D721Med (cell line): ENCODE data around the gene EIF6.

ENCODE experiments used
- DNase-seq: peaks from one replicate; pipeline ENCODE4 v3.0.0; 2011; ENCODE audit warnings: low spot score; ENCODE audit not compliant: insufficient read length
- FAIRE-seq: peaks from 2 replicates; lab custom pipeline; 2011; peaks lifted over from hg19 to GRCh38; lab: Jason Lieb, UNC
- TF ChIP-seq, protein P1 (sequence below): IDR thresholded peaks from 2 replicates; pipeline ENCODE4 v1.5.1; 2012; ENCODE audit warnings: mild to moderate bottlenecking, control low read depth; ENCODE audit not compliant: insufficient read depth; ENCODE audit errors: missing control alignments

The EIF6 gene

DNA sequence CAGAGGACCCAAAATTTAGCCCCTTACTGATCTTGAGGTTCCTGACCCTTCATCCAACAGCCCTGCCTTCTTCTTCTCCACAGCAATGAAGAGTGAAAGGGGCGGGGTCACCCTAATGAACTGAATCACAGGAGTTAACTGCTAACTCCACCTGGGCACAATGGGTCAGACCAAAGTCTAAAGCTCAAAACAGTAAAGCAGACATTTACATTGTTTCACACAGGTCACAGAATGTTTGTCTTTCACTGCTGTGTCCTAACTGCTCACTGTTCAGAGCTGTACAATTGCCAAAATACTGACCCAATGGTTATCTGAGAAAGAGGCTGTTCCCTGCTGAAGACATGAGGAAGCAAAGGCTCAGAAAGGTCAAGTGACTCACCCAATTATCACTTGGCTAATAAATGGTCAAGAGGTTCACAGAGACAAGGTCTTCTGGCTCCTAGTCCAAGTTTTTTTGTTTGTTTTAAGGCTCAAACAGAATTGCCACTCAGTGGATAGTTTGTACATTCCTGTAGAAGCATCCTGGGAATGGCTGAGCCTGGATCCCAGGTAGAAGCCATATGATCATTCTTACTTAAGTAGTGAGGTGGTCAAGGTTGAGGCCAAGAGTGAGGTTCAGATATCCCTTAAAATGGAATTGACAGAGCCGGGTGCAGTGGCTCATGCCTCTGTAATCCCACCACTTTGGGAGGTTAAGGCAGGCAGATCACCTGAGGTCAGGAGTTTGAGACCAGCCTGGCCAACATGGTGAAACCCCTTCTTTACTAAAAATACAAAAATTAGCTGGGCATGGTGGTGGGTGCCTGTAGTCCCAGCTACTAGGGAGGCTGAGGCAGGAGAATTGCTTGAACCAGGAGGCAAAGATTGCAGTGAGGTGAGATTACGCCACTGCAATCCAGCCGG lies 42.8 kb upstream of the EIF6 start:
- FAIRE-seq (no peak), DNase-seq (no peak)
- TF ChIP-seq, protein P1, sequence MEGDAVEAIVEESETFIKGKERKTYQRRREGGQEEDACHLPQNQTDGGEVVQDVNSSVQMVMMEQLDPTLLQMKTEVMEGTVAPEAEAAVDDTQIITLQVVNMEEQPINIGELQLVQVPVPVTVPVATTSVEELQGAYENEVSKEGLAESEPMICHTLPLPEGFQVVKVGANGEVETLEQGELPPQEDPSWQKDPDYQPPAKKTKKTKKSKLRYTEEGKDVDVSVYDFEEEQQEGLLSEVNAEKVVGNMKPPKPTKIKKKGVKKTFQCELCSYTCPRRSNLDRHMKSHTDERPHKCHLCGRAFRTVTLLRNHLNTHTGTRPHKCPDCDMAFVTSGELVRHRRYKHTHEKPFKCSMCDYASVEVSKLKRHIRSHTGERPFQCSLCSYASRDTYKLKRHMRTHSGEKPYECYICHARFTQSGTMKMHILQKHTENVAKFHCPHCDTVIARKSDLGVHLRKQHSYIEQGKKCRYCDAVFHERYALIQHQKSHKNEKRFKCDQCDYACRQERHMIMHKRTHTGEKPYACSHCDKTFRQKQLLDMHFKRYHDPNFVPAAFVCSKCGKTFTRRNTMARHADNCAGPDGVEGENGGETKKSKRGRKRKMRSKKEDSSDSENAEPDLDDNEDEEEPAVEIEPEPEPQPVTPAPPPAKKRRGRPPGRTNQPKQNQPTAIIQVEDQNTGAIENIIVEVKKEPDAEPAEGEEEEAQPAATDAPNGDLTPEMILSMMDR, result no peak

GRCh38 chr20:35326740-35327073 lies 42.1 kb upstream of the EIF6 start:
- no peak for FAIRE-seq
- DNase-seq, result no peak
- TF ChIP-seq, protein P1, result no peak

DNA sequence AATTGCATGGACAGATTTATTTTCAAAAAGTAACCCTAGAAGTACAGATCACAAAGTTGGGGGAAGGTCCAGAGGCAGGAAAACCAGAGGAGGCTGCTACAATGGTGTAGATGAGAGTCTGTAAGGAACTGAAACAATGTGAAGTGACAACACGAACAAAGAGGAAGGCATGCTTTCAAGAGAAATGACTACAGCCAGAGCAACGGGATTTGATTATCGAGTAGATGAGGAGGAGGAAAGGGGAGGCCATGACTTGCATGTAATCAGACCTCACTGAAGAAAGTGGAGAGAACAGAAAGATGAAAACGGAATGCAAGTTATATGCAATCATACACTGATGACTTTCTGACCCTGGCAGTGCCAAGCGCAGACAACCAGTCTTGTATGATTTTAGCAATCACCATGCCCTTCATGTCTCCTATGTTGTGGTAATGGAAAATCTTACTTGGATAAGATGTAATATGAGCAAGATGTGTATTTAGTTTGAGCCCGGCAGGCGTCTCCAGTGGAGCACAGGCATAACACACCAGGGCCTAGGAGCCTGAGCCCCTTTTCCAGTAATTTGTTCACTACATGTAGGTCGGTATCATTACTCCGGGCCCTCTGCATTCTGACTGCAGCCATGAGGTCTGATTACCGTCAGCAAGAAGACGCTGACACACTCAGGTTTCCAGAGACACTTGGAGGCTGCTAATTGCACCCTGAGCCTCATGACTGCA lies 41.6 kb upstream of the EIF6 start:
- TF ChIP-seq, protein P1, result no peak
- DNase-seq (no peak), FAIRE-seq (no peak)

DNA sequence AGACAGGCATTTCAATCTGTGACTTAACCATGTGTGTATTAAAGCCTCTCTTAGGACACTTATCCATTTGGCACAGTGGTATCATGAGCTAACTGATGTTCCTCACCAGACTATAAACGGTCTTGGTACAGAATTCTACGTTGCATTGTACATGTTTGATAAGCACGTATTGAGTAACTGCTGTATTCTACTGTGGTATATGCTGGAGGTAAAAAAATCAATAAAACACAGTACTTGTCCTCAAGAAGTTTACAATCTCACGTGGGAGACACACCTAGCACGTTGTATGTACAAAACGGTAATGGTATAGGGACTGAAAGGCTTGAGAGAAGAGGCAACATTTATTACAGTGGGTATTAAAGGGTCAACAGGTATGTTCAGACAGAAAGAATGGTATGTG lies 40.8 kb upstream of the EIF6 start:
- DNase-seq, result no peak
- TF ChIP-seq, protein P1, result no peak
- FAIRE-seq, result no peak

DNA sequence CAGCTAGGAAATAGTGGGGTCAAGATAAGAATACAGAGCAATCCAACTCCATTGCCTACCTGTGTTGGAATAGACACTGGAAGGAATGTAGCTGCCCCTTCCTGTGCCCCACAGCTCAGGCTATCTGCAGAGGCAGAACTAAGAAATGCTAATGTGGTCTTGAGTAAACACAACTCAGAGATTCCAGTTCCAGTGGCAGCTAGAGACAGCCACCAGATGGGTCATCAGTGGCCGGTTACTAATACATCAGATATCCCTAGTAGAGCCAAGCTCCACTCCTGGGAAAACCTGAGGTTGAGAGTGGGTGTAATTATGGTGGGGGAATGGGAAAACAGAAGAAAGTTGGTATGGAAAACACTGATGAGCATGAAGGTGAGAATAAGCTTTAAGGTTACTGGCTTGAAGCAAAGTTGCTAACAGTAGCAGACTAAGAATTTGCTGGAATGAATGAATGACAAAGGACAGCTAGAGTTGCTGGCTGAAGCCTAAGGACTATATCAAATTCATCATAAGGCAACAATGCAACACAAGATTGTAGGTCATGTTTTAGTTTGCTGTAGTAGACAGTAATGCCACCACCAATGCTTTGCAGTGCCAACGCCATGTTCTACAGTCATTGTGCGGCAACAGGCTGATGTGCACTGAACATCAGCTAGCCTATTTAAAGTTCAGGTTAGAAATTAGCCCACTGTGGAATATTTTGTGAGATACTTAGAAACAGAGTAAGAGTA lies 36.0 kb upstream of the EIF6 start:
- TF ChIP-seq, protein P1, result no peak
- DNase-seq (no peak), FAIRE-seq (no peak)

- no peak for DNase-seq
- TF ChIP-seq, protein P1, result no peak
- no peak for FAIRE-seq
These were observed 35.3 kb upstream of the EIF6 start for GRCh38 chr20:35319871-35320197.
